PC-9 (cell line): ENCODE data around the gene SDCCAG8.

ENCODE experiments used
- EZH2 ChIP-seq: fragments of 200-600 bp; sonication (generic); IDR thresholded peaks from 2 replicates; pipeline ENCODE4 v1.8.0; 2017; ENCODE audit warnings: antibody characterized with exemption, low read depth
- TF ChIP-seq, protein P1 (sequence below): fragments of 200-600 bp; sonication (generic); conservative IDR thresholded peaks from 2 replicates; pipeline ENCODE4 v1.6.1; 2017; ENCODE audit warnings: mixed run types, antibody characterized with exemption, mild to moderate bottlenecking, moderate library complexity

DNA sequence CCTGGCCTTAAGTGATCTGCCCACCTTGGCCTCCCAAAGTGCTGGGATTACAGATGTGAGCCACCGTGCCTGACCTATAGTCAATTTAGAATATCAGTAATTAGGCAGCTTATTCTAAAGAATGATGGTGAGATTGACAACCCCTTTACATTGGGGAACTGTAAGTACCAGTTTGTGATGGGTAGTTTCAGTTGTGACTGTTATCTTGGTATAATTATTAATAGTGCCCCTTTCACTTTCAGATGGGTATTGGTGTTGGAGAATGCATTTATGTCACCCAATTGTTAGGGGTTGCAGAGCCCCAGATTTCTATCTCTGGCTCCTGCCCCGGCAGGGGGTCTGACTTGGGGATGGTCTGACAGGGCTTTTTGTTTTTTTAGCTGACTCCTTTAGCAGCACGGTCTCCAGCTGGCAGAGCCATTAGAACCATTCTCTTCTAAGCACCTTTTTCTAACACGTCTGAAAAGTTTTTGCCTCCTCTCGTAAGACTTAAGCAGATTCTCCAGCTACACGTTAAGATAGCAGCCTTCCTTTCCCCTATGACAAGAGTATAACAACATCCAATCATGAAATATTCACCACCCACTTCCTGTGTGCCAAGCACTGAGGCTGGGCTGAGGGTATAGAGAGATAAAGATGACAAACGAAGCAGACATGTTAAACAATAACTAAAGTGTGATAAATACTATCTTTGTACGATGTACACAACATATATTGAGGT, 157.8 kb downstream of the SDCCAG8 start:
- no peak for TF ChIP-seq EZH2
- TF ChIP-seq, protein P1, sequence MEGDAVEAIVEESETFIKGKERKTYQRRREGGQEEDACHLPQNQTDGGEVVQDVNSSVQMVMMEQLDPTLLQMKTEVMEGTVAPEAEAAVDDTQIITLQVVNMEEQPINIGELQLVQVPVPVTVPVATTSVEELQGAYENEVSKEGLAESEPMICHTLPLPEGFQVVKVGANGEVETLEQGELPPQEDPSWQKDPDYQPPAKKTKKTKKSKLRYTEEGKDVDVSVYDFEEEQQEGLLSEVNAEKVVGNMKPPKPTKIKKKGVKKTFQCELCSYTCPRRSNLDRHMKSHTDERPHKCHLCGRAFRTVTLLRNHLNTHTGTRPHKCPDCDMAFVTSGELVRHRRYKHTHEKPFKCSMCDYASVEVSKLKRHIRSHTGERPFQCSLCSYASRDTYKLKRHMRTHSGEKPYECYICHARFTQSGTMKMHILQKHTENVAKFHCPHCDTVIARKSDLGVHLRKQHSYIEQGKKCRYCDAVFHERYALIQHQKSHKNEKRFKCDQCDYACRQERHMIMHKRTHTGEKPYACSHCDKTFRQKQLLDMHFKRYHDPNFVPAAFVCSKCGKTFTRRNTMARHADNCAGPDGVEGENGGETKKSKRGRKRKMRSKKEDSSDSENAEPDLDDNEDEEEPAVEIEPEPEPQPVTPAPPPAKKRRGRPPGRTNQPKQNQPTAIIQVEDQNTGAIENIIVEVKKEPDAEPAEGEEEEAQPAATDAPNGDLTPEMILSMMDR: no peak
